Stomach (tissue), 9 donors: ENCODE measurements around the gene TAF1. TPM values are rescaled to one million over a fixed set of nuclear protein-coding genes. Genes with fewer than 3 reads are reported as not detected.
"Not testable (repeated sequence)": the region's sequence is repeated elsewhere in the genome, so short reads cannot be mapped to it uniquely, and the experiment has no call there.

Experiments used
- DNase-seq, 2 donors: peaks; one replicate each; pipeline versions ENCODE4 v3.0.0 to v3.0.0-alpha.2; 2013 to 2019
- H3K27ac ChIP-seq, 5 donors: fragments of 200-600 bp in 4 of 5; sonication (generic) in 4 of 5; one replicate each; pipeline ENCODE4 v1.5.1; 2013 to 2019; ENCODE audit warnings: mild to moderate bottlenecking in 1 of 5, moderate library complexity in 1 of 5
- H3K27me3 ChIP-seq, 3 donors: fragments of 200-600 bp; sonication (generic); one replicate each; pipeline ENCODE4 v1.5.1; 2017 to 2019; ENCODE audit warnings: mixed run types in 1 of 3
- H3K36me3 ChIP-seq, 4 donors: fragments of 200-600 bp; sonication (generic); 1 replicate in 3 of 4; 2 replicates in 1 of 4; pipeline ENCODE4 v1.5.1; 2016 to 2019
- H3K4me1 ChIP-seq, 4 donors: fragments of 200-600 bp; sonication (generic); one replicate each; pipeline ENCODE4 v1.5.1; 2016 to 2019
- H3K4me3 ChIP-seq, 4 donors: fragments of 200-600 bp; sonication (generic) in 3 of 4; one replicate each; pipeline ENCODE4 v1.5.1; 2016 to 2019; ENCODE audit warnings: mild to moderate bottlenecking in 1 of 4
- H3K9me3 ChIP-seq, 4 donors: fragments of 200-600 bp; sonication (generic); one replicate each; pipeline ENCODE4 v1.5.1; 2016 to 2019
- EP300 ChIP-seq: sonication (generic); formaldehyde crosslinking; IDR thresholded peaks from one replicate; pipeline ENCODE4 v1.6.1; 2017; ENCODE audit warnings: antibody characterized with exemption
- POLR2A ChIP-seq, 4 donors: fragments of 450-650 bp; IDR thresholded peaks; one replicate each; pipeline ENCODE4 v1.6.1; 2016; ENCODE audit warnings: antibody characterized with exemption in 4 of 4, control low read depth in 2 of 4, mild to moderate bottlenecking in 1 of 4, moderate library complexity in 1 of 4
- POLR2AphosphoS5 ChIP-seq, 3 donors: sonication (generic); formaldehyde crosslinking; IDR thresholded peaks; one replicate each; pipeline ENCODE4 v1.6.1; 2016; ENCODE audit warnings: antibody characterized with exemption in 3 of 3
- WGBS, 5 donors: extraction: QIAGEN DNeasy Blood & Tissue Kit in 3 of 5; methylation state at CpG; one replicate each; pipeline versions ENCODE4 v1.1.5 to v1.1.7; 2013 to 2018; 5-methylcytosine and 5-hydroxymethylcytosine counted together
- intact Hi-C: fragments of 100-400 bp; cut with DNase I; formaldehyde crosslinking; loops from one replicate; pipeline ENCODE4 v1.15.1; 2023; ENCODE audit warnings: low total_unique reads
- polyA plus RNA-seq, 3 donors: library from polyadenylated mRNA; stranded (reverse); fragments of 200-250 nt; gene quantifications; one replicate each; pipeline ENCODE4 v1.2.3, GENCODE V29; 2013
- total RNA-seq, 5 donors: library from RNA; depleted of rRNA; stranded (reverse); fragments of >200 nt; gene quantifications; one replicate each; pipeline versions ENCODE4 v1.1.0 to v1.2.3, GENCODE V29; 2014 to 2016
- TF ChIP-seq, protein P1 (sequence below), 7 experiments: fragments of 450-650 bp in 4 of 7; fragments of 200-600 bp in 3 of 7; sonication (generic) in 3 of 7; IDR thresholded peaks; one replicate each; pipeline ENCODE4 v1.5.1; 2016 to 2019; ENCODE audit warnings: antibody characterized with exemption in 7 of 7, control low read depth in 2 of 7, mild to moderate bottlenecking in 1 of 7
- donor health status: healthy with polysubstance abuse.
- donor health status: Bipolar disorder and iron deficiency.
- donor health status: healthy.

Gene TAF1
- total and polyA plus RNA-seq, 8 donors = 5.8 to 118 (median 31.3) TPM

DNA sequence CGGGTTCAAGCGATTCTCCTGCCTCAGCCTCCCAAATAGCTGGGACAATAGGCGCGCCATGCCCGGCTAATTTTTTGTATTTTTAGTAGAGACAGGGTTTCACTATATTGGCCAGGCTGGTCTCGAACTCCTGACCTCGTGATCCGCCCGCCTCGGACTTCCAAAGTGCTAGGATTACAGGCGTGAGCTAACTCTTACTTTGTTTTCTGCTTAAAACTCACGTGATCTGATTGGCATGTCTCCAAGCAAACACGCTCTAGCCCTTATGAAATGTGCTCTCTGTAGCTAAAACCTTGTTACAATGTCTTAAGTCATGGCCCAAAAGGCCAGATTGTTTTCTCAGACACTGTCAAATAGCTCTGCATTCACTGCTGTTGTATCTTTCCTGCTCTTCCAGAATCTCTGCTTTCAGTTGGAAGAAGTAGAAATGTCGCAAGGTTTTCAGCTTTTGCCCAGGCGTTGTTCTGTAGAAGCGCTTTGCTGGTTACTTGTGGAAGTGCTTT lies 127.0 kb downstream of the TAF1 start:
- intact Hi-C loops = no loop called here
- TF ChIP-seq POLR2AphosphoS5 (IDR thresholded peaks at IDR 0.05) (peak in 2 of 3 donors; percentile 7 to 8), EP300 (no peak)
- TF ChIP-seq, protein P1, sequence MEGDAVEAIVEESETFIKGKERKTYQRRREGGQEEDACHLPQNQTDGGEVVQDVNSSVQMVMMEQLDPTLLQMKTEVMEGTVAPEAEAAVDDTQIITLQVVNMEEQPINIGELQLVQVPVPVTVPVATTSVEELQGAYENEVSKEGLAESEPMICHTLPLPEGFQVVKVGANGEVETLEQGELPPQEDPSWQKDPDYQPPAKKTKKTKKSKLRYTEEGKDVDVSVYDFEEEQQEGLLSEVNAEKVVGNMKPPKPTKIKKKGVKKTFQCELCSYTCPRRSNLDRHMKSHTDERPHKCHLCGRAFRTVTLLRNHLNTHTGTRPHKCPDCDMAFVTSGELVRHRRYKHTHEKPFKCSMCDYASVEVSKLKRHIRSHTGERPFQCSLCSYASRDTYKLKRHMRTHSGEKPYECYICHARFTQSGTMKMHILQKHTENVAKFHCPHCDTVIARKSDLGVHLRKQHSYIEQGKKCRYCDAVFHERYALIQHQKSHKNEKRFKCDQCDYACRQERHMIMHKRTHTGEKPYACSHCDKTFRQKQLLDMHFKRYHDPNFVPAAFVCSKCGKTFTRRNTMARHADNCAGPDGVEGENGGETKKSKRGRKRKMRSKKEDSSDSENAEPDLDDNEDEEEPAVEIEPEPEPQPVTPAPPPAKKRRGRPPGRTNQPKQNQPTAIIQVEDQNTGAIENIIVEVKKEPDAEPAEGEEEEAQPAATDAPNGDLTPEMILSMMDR (IDR thresholded peaks at IDR 0.05) = no peak
- H3K27ac ChIP-seq = peak overlapping the region in 4 of 5 donors; percentile 37 to 72 (median 56)
- H3K36me3 ChIP-seq = no peaks in the 10 kb centered on the region
- H3K9me3 ChIP-seq = peaks cover 0 to 7% (median 0%) of the 10 kb centered on the region in 4 donors
- peak; percentile 34 to 66 for DNase-seq
- H3K27me3 ChIP-seq = no peaks in the 10 kb centered on the region
- peak overlapping the region; percentile 50 to 67 (median 60) for H3K4me3 ChIP-seq
- peaks cover 0 to 6% (median 3%) of the 10 kb centered on the region in 4 donors for H3K4me1 ChIP-seq
- WGBS, 5 donors = 37 to 73% (median 53%) methylated on average over 16 of the region's 16 CpGs

DNA sequence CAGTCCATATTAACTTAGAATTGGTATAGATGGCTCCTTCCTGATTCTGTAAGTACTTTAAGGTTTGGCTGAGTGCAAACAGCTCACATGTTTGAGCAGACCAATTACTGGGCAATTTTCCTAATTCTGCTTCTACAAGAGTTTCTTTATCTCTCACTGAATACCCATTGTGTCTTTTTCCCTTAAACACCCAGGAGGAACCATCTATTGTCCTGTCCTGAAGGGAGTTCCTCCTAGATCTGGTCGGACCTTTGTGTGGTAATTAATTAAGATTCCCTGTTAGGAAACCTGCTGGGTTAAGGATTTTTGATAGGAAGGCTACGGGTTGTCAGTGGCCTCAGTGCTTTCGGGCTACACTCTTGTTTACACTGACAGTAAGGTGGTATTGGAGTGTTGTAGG lies 129.8 kb downstream of the TAF1 start:
- H3K4me3 ChIP-seq, H3K4me1 ChIP-seq, H3K27ac ChIP-seq, H3K9me3 ChIP-seq, DNase-seq, H3K36me3 ChIP-seq, H3K27me3 ChIP-seq, intact Hi-C loops: not testable (repeated sequence)
- WGBS, 5 donors = 61 to 81% (median 74%) methylated on average over 3 of the region's 3 CpGs

DNA sequence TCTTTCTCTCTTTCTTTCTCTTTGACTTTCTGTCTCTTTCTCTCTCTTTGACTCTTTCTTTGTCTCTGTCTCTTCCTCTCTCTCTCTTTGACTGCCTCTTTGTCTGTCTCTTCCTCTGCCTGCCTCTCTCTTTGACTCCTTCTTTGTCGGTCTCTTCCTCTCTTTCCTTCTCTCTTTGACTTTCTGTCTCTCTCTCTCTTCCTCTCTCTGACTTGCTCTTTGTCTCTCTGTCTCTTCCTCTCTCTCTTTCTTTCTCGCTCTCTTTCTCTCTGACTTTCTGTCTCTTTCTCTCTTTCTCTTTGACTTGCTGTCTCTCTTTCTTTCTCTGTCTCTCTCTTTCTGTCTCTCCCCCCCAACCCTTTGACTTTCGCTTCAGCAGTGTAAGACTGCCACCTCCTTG lies 130.3 kb downstream of the TAF1 start:
- Histone ChIP-seq H3K9me3 (peaks cover 0 to 7% (median 0%) of the 10 kb centered on the region in 4 donors), H3K36me3 (no peaks in the 10 kb centered on the region), H3K27me3 (no peaks in the 10 kb centered on the region), H3K4me1 (peaks cover 0 to 6% (median 3%) of the 10 kb centered on the region in 4 donors), H3K27ac (no peak overlapping the region), H3K4me3 (no peak overlapping the region)
- TF ChIP-seq POLR2A (IDR thresholded peaks at IDR 0.05) = no peak
- TF ChIP-seq EP300 = no peak
- TF ChIP-seq, protein P1 (IDR thresholded peaks at IDR 0.05) = no peak
- TF ChIP-seq POLR2AphosphoS5 (IDR thresholded peaks at IDR 0.05) = no peak
- no peak for DNase-seq
- WGBS, 5 donors = 84 to 95% (median 87%) methylated on average over 3 of the region's 3 CpGs
- intact Hi-C loops = no loop called here

DNA sequence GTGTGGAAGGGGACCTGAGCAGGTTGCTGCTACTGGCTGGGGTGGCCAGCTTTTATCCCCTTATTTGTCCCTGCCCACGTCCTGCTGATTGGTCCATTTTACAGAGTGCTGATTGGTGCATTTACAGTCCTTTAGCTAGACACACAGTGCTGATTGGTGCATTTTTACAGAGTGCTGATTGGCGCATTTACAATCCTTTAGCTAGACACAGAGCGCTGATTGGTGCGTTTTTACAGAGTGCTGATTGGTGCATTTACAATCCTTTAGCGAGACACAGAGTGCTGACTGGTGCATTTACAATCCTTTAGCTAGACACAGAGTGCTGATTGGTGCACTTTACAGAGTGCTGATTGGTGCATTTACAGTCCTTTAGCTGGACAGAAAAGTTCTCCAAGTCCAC lies 135.9 kb downstream of the TAF1 start:
- 85 to 98% (median 87%) methylated on average over 5 of the region's 5 CpGs for WGBS, 5 donors
- H3K4me3 ChIP-seq, intact Hi-C loops, H3K27me3 ChIP-seq, DNase-seq, H3K4me1 ChIP-seq, H3K27ac ChIP-seq, H3K36me3 ChIP-seq, H3K9me3 ChIP-seq: not testable (repeated sequence)

DNA sequence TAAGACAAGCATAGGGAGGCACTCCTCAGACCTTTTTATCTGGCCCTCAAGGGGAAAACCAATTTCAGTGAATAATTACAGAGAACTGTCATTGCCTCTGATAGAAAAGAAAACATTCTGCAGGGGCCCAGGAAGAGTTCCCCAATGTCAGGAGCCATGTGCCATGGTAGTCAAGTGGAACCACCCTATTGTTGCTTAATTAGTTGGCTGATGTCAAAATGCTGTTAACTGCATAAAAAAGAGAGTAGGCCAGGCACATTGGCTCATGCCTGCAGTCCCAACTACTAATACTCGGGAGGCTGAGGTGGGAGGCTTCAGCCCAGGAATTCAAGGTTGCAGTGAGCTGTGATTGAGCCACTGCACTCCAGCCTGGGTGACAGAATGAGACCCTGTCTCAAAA lies 138.2 kb downstream of the TAF1 start:
- H3K9me3 ChIP-seq = peaks cover 0 to 9% (median 3%) of the 10 kb centered on the region in 4 donors
- H3K27me3 ChIP-seq = no peaks in the 10 kb centered on the region
- H3K4me1 ChIP-seq = no peaks in the 10 kb centered on the region
- DNase-seq = no peak
- TF ChIP-seq EP300 = no peak
- no peak for TF ChIP-seq POLR2A (IDR thresholded peaks at IDR 0.05)
- no peak for TF ChIP-seq POLR2AphosphoS5 (IDR thresholded peaks at IDR 0.05)
- TF ChIP-seq, protein P1 (IDR thresholded peaks at IDR 0.05) = no peak
- WGBS, 5 donors = 56 to 100% (median 80%) methylated on average over 1 of the region's 1 CpG
- H3K4me3 ChIP-seq = no peak overlapping the region
- H3K36me3 ChIP-seq = no peaks in the 10 kb centered on the region
- no peak overlapping the region for H3K27ac ChIP-seq
- intact Hi-C loops = no loop called here
